CD1c-positive myeloid dendritic cell (primary cell): ENCODE measurements around the gene PCNX3.

Experiments used
- DNase-seq: peaks from one replicate; pipeline ENCODE4 v3.0.0-alpha.2; 2016; ENCODE audit errors: extremely low spot score

PCNX3 gene

DNA sequence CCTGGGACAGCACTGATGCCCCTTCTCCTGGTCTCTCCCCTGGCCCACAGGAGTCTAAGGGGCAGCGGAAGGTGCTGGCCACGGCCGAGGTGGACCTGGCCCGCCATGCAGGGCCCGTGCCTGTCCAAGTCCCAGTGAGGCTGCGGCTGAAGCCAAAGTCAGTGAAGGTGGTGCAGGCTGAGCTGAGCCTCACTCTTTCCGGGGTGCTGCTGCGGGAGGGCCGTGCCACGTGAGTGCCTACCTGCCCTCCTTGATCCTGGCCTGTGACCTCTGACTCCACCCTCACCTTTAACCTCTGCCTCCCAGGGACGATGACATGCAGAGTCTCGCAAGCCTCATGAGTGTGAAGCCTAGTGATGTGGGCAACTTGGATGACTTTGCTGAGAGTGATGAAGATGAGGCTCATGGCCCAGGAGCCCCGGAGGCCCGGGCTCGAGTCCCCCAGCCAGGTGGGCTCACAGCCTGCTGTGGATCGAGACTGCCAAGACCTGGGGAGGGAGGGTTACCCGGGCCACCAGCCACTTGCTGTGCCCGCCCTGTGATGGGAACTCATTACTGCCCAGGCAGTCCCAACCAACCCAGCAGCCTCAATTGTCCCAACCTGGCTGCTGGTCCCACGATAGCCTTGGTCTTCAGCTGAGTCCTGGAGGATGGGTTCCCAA is 35.4 kb upstream of the PCNX3 start:
- no peak for DNase-seq

DNA sequence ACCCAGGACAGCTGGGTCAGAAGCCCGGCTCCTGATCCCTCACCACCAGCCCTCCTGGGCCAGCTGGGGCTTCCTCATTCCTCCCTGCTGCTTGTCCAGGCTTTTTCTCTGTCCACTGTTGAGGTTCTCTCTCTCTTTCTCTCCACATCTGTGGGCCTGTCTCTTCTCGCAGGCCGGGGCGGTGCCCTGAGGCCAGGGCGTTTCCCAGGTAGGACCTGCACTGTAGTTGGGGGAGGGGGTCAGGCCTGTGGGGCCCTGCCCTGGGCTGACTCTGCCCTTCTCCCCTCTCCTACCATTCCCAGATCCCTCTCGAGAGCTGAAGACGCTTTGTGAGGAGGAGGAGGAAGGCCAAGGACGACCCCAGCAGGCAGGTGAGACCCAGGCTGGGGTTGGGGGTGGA is 34.8 kb upstream of the PCNX3 start:
- DNase-seq, result no peak

DNA sequence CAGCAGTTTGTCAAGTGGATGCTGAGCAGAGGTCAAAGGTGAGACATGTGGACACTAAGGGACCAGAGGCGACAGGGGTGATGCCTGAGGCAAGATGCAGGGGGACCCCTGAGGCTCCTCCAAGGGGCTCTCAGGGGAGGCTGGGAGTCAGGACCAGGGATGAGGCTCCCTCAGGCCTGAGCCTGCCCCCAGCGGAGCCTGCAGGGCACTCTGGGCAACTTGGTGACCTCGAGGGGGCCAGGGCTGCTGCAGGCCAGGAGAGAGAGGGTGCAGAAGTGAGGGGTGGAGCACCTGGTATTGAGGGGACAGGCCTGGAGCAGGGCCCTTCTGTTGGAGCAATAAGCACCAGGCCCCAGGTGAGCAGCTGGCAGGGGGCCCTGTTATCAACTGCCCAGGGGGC is 33.6 kb upstream of the PCNX3 start:
- no peak for DNase-seq

GRCh38 chr11:65583589-65583988 is 32.0 kb upstream of the PCNX3 start:
- no peak for DNase-seq

DNA sequence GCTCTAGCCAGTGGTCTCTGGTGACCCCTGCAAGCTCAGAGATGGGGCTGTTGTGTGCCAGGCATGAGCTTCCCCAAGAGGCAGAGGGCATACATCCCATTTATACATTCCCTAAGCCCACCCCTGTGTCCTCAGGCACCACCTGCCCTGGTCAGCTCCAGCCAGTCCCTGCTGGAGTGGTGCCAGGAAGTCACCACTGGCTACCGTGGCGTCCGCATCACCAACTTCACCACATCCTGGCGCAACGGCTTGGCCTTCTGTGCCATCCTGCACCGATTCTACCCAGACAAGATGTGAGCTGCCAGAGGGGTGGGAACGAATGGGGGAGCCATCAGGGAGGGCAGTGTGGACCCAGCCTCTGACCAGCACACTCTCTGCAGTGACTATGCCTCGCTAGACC is 31.5 kb upstream of the PCNX3 start:
- no peak for DNase-seq

GRCh38 chr11:65584723-65585171 is 30.8 kb upstream of the PCNX3 start:
- no peak for DNase-seq

DNA sequence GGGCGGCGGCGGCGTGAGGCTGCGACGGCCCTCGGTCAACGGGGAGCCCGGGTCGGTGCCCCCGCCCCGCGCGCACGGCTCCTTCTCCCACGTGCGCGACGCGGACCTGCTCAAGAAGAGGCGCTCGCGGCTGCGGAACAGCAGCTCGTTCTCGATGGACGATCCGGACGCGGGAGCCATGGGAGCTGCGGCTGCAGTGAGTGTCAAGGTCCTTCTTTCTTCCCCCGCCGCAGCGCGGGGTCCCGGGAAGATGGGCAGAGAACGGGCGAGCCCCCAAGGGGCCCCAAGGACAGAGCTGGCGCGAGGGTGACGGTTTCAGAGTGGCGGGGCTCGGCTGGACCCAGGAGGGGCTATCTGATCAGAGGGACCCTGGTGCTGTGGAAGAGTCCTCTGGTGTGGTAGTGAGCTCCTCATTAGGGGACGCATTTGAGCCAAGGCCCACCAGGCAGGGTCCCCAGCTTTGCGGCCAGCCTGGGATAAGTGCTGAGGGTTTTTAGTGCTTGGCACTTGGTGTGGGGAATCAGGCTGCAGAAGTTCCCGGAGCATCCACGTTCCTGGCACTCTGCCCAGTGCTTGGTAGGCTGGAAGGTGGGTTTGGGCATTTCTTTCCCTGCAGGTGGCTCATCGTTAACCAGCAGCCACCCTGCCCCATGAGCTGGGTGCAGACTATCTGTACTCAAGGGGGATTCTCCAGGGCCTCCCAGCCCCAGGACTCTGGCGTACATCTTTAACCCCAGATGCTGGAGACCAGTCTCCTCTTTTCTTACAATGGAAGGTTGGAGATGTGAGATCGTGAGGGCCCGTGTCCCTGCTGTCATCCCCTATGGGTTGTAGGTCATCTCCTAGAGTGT is 30.0 kb upstream of the PCNX3 start:
- no peak for DNase-seq

GRCh38 chr11:65586247-65586630 is 29.3 kb upstream of the PCNX3 start:
- DNase-seq, result no peak

DNA sequence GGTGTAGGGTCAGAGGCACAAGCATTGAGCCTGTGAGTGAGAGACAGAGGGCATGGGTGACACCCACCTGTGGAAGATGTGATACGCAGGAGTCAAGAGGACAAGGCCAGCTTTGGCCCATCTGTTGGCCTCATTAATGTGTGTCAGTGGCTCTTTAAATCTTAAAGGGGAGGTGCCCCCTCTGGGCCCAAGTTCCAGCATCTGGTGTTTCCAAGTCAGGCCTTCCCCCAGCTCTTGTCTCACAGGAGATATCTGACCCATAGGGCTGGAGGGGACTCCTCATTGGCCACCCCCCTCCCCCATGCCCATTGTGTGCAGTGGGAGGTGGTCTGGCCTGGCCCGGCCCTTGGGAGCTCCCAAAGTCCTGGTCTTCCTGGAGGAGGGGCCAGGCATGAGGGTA is 28.9 kb upstream of the PCNX3 start:
- DNase-seq, result peak; percentile 26

DNA sequence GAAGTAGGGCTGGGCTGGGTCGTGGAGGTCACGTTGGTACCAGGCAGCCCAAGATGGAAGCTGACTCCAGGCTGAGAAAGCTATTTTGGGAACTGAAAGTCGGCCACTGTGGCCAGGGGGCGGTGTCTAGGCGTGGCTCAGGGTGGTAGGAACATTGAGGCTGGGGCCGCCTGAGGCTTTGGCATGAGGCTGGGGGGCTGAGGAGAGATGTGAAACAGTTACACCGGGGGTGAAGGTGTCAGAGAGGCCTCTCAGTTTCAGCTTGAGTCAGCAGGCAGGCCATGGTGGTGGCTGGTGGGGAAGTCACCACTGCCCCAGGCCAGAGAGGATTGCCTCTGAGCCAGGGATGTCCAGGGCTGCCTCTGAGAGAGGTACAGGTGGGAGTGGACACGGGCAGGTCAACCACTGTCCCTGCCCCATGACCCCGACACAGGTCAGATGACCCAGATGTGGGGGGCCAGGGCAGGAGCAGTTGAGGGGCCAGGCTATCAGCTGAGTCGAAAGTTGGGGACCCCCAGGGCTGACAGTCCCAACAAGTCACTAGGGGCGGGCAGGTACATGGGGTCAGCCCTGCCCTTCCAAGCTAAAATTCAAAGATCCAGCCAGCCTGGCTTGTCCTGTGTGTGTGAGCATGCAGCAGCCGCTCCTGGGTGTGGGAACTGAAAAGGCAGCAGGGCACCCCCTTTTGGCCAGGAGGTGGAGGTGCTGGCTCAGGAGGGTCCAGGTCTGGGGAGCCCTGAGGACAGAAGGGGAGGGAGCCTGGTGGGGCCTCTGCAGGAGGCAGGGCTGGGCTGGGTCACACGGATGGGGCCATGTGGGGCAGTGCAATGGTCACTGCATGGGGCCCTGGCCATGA is 27.1 kb upstream of the PCNX3 start:
- peak; percentile 93 for DNase-seq

DNA sequence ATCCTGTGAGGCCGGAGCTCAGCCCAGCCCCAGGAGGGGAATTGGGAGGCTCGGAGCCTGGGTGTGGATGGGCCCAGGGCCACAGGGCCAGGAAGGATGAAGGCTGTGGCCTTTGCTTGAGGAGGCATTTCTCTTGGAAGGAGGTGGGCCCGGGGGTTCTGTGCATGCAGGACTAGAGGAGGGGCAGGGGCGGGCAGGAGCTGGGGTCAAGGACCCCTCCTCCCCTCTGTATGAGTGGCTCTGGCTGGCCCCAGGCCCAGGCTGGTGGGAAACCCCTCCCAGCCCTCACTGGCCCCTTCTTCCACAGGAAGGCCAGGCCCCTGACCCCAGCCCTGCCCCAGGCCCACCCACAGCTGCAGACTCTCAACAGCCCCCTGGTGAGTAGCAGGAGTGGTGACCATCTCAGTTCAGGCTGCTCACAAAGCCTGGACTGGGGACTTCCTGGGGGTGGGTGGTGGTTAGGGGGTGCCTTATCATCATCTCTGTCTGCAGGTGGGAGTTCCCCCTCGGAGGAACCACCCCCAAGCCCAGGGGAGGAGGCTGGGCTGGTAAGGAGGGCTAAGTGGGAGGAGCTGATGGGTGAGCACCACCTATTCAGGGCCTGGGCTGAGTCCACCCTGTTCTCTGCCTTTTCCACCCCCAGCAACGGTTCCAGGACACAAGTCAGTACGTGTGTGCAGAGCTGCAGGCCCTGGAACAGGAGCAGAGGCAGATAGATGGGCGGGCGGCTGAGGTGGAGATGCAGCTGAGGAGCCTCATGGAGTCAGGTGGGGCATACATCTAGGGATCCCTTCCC is 25.9 kb upstream of the PCNX3 start:
- DNase-seq, result no peak

DNA sequence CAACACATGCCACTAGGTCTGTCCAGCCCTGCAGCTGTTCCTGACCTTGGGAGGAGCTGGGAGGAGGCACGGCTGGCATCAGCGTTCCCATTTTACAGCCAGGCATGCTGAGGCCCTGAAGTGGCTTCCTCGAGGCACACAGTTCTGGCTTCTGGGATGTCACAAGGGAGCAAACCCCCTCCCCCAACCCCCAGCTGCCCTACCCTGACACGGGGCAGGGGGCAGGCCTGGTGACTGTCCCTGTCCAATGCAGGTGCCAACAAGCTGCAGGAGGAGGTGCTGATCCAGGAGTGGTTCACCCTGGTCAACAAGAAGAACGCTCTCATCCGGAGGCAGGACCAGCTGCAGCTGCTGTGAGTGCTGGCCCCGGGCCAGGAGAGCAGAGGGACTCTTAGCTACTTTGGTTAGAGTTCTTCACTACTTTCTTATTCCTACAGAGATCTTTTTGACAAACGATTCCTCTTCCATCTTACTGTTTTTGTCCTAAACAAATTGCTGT is 25.3 kb upstream of the PCNX3 start:
- no peak for DNase-seq

DNA sequence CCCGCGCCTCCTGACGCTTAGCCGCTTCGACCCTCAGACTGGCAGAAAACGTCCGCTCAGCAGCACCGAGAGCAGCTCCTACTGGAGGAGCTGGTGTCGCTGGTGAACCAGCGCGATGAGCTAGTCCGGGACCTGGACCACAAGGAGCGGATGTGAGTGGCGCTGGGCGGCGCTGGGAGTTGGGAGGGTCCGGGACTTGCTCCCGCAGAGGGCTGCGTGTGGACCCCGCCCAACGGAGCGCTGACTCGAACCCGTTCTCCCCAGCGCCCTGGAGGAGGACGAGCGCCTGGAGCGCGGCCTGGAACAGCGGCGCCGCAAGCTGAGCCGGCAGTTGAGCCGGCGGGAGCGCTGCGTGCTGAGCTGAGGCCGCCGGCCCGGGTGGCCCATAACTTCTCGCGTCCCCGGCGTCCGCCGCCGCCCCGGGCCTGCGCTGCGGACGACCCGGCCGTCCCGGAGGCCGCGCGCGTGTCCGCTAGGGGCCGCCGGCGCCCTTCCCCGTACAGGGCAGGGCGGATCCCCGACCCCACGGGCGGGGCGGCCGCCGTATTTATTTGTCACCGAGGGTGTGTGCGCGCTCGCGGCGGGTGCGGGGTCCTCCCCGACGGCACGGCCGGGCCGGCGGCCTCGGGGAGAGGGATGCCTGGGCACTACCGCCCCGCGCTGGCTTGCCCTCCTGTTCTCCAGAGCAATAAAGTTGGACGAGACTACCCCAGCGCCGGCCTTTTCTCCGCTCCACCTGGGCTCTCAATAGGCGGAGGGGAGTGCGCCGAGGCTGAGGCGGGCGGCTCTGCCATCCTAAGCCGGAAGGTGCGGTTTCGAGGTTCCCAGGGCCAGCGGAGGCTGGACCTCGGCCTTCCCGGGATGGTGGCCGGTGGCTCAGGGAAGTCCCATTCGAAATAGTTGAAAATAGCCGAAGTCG is 23.4 kb upstream of the PCNX3 start:
- no peak for DNase-seq

DNA sequence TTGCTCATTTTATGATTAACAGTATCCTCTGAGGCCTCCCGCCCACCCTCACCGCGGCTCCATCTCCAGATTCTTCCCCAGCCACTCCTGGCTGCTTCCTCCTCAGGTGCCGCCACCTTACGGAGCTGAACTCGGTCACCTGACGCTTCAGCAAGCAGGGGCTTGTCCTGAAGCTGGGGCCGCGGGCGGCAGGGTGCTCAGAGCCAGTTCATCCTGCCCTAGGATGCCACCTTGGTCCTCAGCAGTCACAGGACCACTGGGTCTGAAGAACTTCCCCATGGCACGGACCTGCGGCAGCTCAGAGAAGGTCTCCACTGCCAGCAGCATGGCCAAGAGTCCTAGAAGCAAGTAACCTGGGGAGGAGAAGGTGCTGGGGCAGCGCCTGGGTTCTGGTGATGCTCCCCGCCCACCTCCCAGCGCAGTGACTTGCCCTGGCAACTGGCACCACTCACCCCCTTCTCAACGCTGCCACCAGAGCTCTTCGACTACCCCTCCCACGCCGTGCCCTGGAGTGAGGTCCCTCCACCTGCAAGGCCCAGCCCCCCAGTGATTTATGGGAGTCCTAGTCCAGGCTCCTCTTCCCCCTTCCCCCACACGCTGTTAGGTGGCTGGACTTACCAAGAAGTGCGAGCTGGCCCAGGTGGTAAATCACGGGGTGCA is 22.6 kb upstream of the PCNX3 start:
- no peak for DNase-seq

DNA sequence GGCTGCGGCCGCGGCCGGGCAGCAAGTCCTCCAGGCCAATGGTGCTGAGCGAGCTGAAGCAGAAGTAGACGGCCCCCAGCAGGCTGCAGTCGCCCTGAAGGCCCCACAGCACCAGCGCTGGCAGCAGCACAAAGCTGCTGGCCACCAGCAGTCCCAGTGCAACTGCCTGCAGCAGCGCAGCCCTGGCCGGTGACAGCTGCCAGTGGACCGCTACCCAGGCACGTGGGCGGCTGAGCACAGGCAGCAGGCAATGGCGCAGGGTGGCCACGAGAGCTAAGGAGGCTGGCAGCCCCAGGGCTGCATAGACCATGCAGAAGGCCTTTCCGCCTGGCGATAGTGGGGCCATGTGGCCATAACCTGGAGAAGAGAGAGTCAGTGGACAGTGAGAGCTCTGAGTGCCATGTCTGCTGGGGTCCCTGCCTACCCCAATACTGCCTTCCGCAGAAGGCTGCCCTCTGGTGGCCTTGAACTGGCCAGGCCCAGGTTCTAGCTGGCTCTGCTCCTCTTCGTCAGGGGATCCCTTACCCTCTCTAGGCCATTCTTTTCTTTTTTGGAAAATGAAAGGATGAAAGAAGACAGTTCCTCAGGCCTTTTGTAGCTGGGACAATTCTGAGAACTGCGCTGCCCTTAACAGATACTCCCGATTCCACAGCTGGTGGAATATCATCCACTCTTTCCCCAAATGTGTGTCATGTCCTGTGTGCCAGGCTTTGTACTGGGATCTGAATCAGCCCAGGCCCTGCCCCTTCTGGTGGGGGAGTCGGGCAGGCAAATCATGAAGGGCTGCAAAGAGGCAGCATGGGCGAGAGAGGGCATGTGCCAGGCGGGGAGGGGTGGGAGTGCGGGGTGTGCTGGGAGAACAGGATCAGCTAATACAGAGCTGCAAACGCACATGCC is 21.8 kb upstream of the PCNX3 start:
- DNase-seq, result peak; percentile 62

DNA sequence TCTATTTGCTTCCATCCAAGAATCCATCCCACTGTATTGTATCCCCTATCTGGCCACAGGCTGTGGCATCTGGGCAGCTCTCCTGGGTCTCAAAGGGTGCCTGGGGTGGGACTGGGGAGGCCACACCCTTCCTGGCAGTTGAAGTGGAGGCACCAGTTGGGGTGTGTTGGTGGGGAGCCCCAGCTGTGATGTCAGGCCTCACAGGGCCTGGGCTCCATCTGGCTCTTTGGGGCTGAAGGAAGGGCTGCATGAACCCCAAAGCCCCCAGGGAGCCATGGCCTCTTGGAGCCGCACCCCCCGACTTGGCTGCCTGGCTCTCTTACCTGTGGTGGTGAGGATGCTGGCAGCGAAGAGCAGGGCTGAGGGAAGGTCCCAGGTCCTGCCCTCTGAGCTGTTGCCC is 20.4 kb upstream of the PCNX3 start:
- DNase-seq, result no peak

GRCh38 chr11:65595543-65596281 is 19.9 kb upstream of the PCNX3 start, which contains the start of gene KCNK7:
TSS of gene KCNK7 (minus strand) at chr11:65595800. CDS start at chr11:65595772, 28 bp downstream.
- no peak for DNase-seq

- no peak for DNase-seq
These were observed 19.1 kb upstream of the PCNX3 start for GRCh38 chr11:65596520-65596919.
